SH-SY5Y (cell line): ENCODE measurements around the gene CCDC116.

Source experiments
- GATA2 ChIP-seq: IDR thresholded peaks from 2 replicates; pipeline ENCODE4 v1.6.1; 2011; ENCODE audit warnings: mild to moderate bottlenecking, low read depth, low read length
- GATA3 ChIP-seq: IDR thresholded peaks from 2 replicates; pipeline ENCODE4 v1.6.1; 2011; ENCODE audit warnings: low read depth, mild to moderate bottlenecking, low read length, moderate library complexity

DNA sequence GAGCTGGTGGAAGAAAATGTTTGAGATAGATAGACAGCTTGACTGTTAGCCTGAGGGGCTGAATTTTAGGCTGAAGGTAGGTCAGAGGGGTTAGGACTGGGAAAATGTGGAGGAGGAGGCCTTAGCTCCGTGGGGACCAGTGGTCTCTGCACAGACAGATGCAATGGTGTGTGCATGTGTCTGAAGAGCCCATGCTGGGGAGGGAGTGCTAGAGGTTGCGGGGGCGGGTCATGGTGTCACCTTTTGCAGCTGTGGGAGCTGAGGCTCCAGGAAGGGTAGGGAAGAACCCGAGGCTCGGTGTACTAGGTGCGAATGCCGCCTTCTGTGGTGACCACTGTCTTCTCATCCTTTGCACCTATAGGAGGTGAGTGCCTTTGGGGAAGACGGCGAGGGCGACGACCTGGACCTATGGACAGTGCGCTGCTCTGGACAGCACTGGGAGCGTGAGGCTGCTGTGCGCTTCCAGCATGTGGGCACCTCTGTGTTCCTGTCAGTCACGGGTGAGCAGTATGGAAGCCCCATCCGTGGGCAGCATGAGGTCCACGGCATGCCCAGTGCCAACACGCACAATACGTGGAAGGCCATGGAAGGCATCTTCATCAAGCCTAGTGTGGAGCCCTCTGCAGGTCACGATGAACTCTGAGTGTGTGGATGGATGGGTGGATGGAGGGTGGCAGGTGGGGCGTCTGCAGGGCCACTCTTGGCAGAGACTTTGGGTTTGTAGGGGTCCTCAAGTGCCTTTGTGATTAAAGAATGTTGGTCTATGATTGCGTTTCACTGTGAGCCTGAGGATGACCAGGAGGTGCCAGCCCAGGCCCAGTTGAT, 11.2 kb downstream of the CCDC116 start:
- TF ChIP-seq GATA2 = no peak
- TF ChIP-seq GATA3 = no peak
